Effector CD4-positive, alpha-beta T cell (primary cell): Measurements from ENCODE around the gene NME8.

Experiments
- DNase-seq: peaks from one replicate; pipeline ENCODE4 v3.0.0-alpha.2; 2020

Gene NME8

GRCh38 chr7:37901236-37901827, 52.9 kb downstream of the NME8 start:
- no peak for DNase-seq

- no peak for DNase-seq
Measured at GRCh38 chr7:37901890-37902524, 53.6 kb downstream of the NME8 start.

- no peak for DNase-seq
Measured at GRCh38 chr7:37908221-37908788, 59.9 kb downstream of the NME8 start.

GRCh38 chr7:37912756-37913155, 64.4 kb downstream of the NME8 start:
- no peak for DNase-seq

GRCh38 chr7:37915438-37915837, 67.0 kb downstream of the NME8 start:
- DNase-seq: no peak

- no peak for DNase-seq
Measured at GRCh38 chr7:37916017-37916672, 67.7 kb downstream of the NME8 start.

GRCh38 chr7:37916673-37917660, 68.6 kb downstream of the NME8 start, which contains the start of gene SFRP4:
TSS of gene SFRP4 (minus strand) at chr7:37916817. CDS start at chr7:37916537, 280 bp downstream.
- no peak for DNase-seq

- no peak for DNase-seq
Measured at GRCh38 chr7:37918526-37918925, 70.1 kb downstream of the NME8 start.

GRCh38 chr7:37920305-37920848, 72.0 kb downstream of the NME8 start, which contains the start of gene EPDR1:
TSS of gene EPDR1 (plus strand) at chr7:37920640. CDS start at chr7:37920940, 300 bp downstream.
- DNase-seq: no peak

GRCh38 chr7:37920849-37921805, 72.7 kb downstream of the NME8 start:
- DNase-seq: no peak

GRCh38 chr7:37921876-37922275, 73.5 kb downstream of the NME8 start:
- no peak for DNase-seq

GRCh38 chr7:37923996-37924395, 75.6 kb downstream of the NME8 start:
- no peak for DNase-seq

GRCh38 chr7:37924491-37925041, 76.2 kb downstream of the NME8 start:
- DNase-seq: no peak

- no peak for DNase-seq
Measured at GRCh38 chr7:37925620-37926019, 77.2 kb downstream of the NME8 start.

GRCh38 chr7:37927773-37928444, 79.5 kb downstream of the NME8 start:
- no peak for DNase-seq

- no peak for DNase-seq
Measured at GRCh38 chr7:37928878-37929277, 80.5 kb downstream of the NME8 start.

GRCh38 chr7:37930226-37930948, 82.0 kb downstream of the NME8 start:
- no peak for DNase-seq

- no peak for DNase-seq
Measured at GRCh38 chr7:37932543-37932942, 84.1 kb downstream of the NME8 start.

- no peak for DNase-seq
Measured at GRCh38 chr7:37933018-37933566, 84.7 kb downstream of the NME8 start.
